ENCODE results near the gene PSMC5.
"Not testable (repeated sequence)": the region's sequence is repeated elsewhere in the genome, so short reads cannot be mapped to it uniquely, and the experiment has no call there.

The PSMC5 gene

GRCh38 chr17:63827002-63827800 is at the start of gene PSMC5, which contains the start of gene FTSJ3:
Gene PSMC5, plus strand, starts transcription at chr17:63827431. Its CDS starts 60 bp downstream, at chr17:63827491.
Gene FTSJ3, minus strand, starts transcription at chr17:63827663. Its CDS starts 761 bp downstream, at chr17:63826902.
- DNase-seq = peak; percentile 93

- no peak for DNase-seq
These were observed 46.7 kb upstream of the PSMC5 start for GRCh38 chr17:63780507-63780906.

- no peak for DNase-seq
These were observed 46.3 kb upstream of the PSMC5 start for GRCh38 chr17:63780928-63781327.

GRCh38 chr17:63783522-63783921 is 43.7 kb upstream of the PSMC5 start:
- no peak for DNase-seq

GRCh38 chr17:63785556-63785955 is 41.7 kb upstream of the PSMC5 start:
- no peak for DNase-seq

GRCh38 chr17:63786117-63786516 is 41.1 kb upstream of the PSMC5 start:
- DNase-seq = no peak

- no peak for DNase-seq
These were observed 40.1 kb upstream of the PSMC5 start for GRCh38 chr17:63786971-63787711.

- DNase-seq = no peak
These were observed 37.2 kb upstream of the PSMC5 start for GRCh38 chr17:63790057-63790456.

GRCh38 chr17:63792055-63792729 is 35.0 kb upstream of the PSMC5 start:
- DNase-seq = no peak

- not testable (repeated sequence) for DNase-seq
These were observed 30.9 kb upstream of the PSMC5 start for GRCh38 chr17:63796375-63796774.

- DNase-seq = no peak
These were observed 28.6 kb upstream of the PSMC5 start for GRCh38 chr17:63798572-63799106.

- no peak for DNase-seq
These were observed 26.4 kb upstream of the PSMC5 start for GRCh38 chr17:63800783-63801182.

- no peak for DNase-seq
These were observed 22.9 kb upstream of the PSMC5 start for GRCh38 chr17:63804328-63804727.

- DNase-seq = no peak
These were observed 21.6 kb upstream of the PSMC5 start for GRCh38 chr17:63805591-63805990.

GRCh38 chr17:63809970-63810369 is 17.3 kb upstream of the PSMC5 start:
- DNase-seq = no peak

GRCh38 chr17:63816123-63816522 is 11.1 kb upstream of the PSMC5 start:
- DNase-seq = no peak

GRCh38 chr17:63816669-63817068 is 10.6 kb upstream of the PSMC5 start:
- DNase-seq = no peak

GRCh38 chr17:63817736-63818385 is 9.4 kb upstream of the PSMC5 start:
- no peak for DNase-seq

GRCh38 chr17:63819131-63819530 is 8.1 kb upstream of the PSMC5 start:
- no peak for DNase-seq

GRCh38 chr17:63819585-63820537 is 7.4 kb upstream of the PSMC5 start:
- no peak for DNase-seq

GRCh38 chr17:63820963-63821561 is 6.2 kb upstream of the PSMC5 start:
- no peak for DNase-seq

All from activated CD4-positive, CD25-positive, alpha-beta regulatory T cell treated with anti-CD3 and anti-CD28 coated beads, Interleukin-2, amount 50 U/mL, for 72 hours (primary cell).